GM19099 (cell line): ENCODE data around the gene CENPF.

Experiments
- POLR2A ChIP-seq: IDR thresholded peaks from 3 replicates; pipeline ENCODE4 v1.6.1; 2011; ENCODE audit warnings: low read depth; ENCODE audit not compliant: insufficient read length; ENCODE audit errors: extremely low read depth

Gene CENPF, protein sequence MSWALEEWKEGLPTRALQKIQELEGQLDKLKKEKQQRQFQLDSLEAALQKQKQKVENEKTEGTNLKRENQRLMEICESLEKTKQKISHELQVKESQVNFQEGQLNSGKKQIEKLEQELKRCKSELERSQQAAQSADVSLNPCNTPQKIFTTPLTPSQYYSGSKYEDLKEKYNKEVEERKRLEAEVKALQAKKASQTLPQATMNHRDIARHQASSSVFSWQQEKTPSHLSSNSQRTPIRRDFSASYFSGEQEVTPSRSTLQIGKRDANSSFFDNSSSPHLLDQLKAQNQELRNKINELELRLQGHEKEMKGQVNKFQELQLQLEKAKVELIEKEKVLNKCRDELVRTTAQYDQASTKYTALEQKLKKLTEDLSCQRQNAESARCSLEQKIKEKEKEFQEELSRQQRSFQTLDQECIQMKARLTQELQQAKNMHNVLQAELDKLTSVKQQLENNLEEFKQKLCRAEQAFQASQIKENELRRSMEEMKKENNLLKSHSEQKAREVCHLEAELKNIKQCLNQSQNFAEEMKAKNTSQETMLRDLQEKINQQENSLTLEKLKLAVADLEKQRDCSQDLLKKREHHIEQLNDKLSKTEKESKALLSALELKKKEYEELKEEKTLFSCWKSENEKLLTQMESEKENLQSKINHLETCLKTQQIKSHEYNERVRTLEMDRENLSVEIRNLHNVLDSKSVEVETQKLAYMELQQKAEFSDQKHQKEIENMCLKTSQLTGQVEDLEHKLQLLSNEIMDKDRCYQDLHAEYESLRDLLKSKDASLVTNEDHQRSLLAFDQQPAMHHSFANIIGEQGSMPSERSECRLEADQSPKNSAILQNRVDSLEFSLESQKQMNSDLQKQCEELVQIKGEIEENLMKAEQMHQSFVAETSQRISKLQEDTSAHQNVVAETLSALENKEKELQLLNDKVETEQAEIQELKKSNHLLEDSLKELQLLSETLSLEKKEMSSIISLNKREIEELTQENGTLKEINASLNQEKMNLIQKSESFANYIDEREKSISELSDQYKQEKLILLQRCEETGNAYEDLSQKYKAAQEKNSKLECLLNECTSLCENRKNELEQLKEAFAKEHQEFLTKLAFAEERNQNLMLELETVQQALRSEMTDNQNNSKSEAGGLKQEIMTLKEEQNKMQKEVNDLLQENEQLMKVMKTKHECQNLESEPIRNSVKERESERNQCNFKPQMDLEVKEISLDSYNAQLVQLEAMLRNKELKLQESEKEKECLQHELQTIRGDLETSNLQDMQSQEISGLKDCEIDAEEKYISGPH (N-terminal part only)

DNA sequence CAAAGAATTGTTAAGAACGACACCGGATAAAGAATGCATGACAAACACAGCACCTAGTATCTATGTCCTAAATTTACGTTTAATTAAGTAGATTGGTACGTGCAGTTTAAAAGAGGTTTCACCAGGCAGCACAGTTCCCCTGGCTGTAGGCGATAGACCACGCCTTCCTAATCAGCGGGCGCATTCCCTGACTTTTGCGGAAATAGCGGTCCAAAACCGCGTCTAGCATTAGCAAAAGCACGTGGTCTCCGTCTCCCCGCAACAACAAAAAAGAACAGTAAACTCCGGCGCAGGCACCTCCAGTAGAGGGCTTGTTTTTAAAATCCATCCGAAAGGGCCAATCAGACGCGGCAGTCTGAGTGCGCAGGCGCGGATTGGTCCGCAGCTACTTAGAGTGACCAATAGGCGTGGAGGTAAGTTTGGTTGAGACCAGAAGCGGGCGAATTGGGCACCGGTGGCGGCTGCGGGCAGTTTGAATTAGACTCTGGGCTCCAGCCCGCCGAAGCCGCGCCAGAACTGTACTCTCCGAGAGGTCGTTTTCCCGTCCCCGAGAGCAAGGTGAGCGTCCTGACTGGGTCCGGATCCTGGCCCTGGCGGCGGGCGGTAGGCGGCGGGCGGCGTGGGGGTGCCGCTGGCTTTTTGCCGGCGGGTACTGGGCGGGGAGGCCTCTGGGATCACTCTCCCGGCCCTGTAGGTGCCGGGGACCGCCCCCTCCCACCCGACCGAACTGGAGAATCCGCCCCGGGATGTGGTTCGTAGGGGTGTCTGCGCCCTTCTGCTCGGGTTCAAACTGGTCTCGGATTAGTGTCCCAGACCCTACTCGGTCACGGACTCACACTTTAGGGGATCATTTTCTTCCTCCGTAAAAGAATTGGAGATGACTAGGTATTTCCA is at the start of gene CENPF:
CENPF (plus strand) TSS at position 432 of the 894 bp plus-strand sequence. CDS start 10,560 bp downstream, outside the sequence.
- peak; percentile 59 for TF ChIP-seq POLR2A

DNA sequence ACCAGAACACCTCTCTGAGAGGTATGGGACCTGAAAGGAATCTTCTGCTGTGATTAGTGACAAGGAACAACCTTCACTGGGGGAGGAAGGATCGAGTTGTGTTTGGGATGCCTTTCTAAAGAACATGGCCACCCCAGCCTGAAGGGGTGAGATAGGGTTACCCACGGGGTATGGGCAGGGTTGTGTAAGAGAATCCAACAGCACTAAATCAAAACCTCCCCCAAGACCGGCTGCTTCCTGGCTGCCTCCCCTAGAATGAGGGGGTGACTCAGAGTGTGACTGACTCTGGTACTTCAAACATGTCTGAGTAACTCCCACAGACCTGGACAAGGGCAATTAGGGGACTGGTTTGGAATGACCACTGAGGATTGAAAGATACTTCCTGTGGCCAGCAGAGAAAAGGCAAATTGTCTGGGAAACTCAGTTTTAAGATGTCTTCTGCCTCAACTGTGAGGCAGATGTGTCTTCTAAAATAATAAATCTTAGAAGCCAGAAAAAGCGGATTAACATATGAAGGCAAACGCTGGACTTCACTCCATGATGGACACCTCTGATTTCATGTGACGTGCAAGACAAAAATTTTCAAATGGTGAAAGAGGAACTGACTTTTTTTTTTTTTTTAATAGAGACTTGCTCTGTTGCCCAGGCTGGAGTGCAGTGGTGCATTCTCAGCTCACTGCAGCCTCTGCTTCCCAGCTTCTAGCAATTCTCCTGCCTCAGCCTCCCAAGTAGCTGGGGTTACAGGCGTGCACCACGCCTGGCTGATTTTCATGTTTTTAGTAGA is 44.9 kb upstream of the CENPF start:
- TF ChIP-seq POLR2A = no peak

DNA sequence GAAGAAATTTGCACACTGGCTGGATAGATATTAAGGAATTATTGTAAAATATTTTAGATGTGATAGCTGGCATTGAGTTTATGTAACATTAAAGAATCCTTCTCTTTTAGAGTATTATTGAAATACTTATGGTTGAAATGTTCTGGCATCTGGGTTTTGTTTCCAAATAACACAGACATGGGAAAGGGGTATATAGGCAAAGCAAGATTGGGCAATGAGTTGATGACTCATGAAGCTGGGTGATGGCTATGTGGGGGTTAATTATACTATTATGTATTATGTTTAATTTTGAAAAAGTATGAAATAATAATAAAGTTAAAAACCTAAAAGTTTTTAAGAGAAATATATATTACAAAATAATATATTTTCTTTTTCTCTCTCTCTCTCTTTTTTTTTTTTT is 39.1 kb upstream of the CENPF start:
- no peak for TF ChIP-seq POLR2A

DNA sequence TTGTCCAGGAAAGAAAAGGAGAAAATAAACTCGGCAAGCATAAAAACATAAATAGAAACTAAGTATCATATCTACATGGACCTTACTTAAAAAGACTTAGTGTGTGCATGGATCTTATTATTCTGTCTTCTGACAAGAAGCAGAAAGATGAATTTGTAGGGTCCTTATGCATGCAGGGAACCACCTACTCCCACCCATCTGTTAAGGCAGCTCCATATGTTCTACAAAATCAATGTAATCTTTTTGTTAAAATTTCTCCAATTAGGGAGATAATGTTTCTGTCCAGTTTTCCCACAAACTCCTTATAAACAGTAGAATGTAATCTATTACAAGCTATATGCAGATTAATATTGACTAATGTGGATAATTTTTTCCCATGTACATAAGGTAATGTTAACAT is 37.7 kb upstream of the CENPF start:
- no peak for TF ChIP-seq POLR2A

DNA sequence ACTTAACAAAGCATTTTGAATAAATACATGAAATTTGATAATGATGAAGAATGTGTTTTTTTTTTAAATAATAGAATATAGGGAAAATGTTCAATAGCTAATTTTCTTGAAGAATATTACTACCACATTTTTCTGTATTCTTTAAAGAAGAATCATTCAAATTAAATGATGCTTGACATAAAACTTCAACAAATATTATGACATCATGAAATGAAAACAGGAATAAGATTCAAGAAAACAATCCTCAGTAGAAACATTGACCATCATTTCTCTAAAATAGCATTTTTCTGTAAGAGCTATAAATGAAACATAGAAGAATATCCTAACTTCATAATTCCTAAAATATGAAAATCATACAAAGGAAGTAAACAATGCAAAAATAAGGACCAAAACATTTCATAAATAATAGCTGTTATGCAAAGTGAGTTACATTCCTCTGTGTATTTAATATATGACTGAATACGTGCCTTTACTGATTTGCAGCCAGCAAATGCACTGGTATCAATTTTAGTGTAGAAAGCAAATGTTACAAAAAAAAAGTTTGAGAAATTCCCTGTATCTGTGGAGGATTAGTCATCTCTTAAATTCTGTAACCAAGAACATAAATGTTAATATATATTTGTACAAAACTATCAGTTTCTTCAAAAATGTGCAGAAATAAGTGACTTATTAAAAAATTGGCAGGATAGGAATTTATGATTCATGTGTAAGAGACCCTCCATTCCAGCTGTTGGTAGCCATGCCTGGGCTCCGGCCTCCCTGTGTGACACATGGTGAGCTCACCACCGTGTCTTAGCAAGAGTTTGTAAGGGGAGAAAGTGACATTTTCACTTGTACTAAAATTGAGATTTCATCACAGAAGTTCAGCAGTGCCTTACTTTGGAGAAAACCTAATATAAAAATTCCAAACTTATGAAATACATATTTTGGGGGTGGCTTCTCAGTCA is 36.6 kb upstream of the CENPF start:
- TF ChIP-seq POLR2A = no peak

DNA sequence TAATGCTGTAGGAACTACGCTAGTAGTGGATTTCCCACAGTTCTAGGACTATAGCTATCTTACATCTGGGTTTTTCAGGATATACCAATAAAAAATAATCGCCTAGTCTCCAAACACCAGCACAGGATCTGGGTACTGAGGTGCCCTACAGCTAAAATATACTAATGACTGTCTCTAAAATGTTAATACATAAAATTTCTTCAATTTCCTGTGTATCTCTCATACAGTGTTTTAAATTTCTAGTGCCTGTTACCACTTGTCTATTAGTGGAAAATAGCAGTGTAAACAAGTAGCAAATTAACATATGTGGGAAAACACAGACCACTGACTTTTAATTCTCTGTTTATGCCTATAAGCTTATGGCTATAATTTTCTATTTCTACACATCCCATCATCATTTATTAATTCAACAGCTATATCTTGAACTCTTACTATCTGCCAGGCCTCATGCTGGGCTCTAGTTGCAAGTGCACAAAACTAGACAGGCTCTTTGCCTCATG is 35.5 kb upstream of the CENPF start:
- no peak for TF ChIP-seq POLR2A

DNA sequence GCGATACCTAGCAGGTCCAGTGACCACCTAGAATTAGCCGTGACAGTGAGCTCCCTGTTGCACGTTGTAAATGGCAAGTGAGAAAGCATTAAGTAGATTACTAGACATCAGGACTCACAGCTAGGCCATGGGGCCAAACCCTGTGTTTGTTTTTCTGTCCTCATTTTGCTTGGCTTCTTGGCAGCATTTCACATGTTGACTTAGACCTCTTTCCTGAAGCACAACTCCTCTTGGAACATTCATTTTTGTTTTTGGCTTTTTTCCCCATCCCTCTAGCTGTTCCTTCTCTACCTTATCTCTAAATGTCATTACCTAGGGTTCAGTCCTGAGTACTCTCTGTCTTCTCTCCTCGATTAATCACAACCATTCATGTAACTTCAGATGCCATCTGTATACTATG is 34.7 kb upstream of the CENPF start:
- no peak for TF ChIP-seq POLR2A

DNA sequence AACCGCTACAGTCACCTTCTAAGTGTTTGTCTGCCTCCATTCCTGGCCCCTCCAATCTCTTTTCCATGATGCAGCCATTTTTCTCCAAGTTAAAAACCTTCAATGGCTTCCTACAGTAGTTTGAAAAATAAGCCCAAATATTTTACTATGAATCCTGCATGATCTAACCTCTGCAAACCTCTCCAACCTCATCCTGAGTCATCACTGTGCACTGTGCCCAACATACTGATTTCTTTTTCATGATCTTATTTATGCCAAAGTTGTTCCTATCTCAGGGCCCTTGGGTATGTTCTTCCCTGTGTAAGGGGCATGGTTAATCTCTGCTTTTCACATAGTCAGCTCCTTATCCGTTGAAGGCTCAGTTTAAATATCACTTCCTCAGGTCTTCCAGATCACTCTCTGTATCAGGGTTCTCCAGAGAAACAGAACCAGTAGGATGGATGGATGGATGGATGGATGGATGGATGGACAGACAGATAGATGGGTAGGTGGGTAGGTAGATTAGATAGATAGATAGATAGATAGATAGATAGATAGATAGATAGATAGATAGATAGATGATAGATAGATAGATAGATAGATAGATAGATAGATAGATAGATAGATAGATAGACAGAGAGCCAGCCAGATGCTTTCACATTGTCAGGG is 33.5 kb upstream of the CENPF start:
- no peak for TF ChIP-seq POLR2A

DNA sequence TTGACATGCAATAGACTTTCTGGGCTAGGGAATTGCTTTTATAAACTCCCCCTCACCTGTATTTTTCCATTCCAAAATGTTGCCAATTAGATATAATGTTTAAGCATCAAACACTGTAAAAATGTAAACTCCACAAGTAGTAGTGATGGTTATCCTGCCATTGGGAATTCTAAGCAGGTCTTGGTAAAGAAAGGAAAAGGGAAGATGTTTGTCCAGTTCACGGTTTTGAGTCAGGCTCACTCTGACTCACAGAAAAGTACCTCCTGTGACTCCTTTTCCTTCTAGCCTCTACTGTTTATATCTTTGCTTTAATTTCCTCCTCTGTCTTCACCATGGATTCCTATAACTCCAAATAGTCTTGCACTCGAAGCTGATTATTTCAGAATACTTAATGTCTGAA is 32.6 kb upstream of the CENPF start:
- no peak for TF ChIP-seq POLR2A

DNA sequence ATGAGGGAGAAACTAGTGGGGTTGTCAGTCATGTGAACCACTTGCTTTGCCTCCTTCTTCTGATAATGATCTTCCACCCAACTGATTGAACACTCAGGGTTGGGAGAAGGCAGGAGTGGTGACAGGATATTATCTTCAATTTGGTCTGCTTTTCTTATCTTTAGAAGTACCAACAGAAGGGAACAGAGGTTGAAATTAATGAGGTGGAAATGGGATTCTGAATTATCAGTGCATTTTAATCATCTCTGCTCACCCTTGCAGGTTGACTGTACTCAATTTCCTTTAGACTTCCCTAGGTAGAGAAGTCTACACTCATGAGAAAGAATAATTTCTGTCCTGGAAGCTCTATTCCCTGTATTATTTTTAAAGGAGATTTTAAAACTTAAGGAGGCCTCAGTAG is 31.7 kb upstream of the CENPF start:
- no peak for TF ChIP-seq POLR2A
